K562 (cell line): ENCODE data around the gene PIP4K2A. TPM values are rescaled to one million over a fixed set of nuclear protein-coding genes. Genes with fewer than 3 reads are reported as not detected.

Experiments
- ADNP ChIP-seq: fragments of 200-800 bp; sonication (Bioruptor generic); IDR thresholded peaks from 2 replicates; pipeline ENCODE4 v1.6.1; 2016; ENCODE audit warnings: missing genetic modification characterization, missing compliant biosample characterization
- CXXC5 ChIP-seq: fragments of 250-450 bp; sonication (Bioruptor Pico); IDR thresholded peaks from 2 replicates; pipeline ENCODE4 v1.8.0; 2022; ENCODE audit warnings: inconsistent platforms, mild to moderate bottlenecking, moderate library complexity
- DMBX1 ChIP-seq: fragments of 250-450 bp; sonication (Bioruptor Pico); IDR thresholded peaks from 2 replicates; pipeline ENCODE4 v1.8.0; 2022; ENCODE audit warnings: inconsistent platforms, mild to moderate bottlenecking, moderate library complexity, borderline replicate concordance
- DPF2 ChIP-seq: fragments of 450-650 bp; IDR thresholded peaks from 2 replicates; pipeline ENCODE4 v1.6.1; 2016
- EP300 ChIP-seq: IDR thresholded peaks from 2 replicates; pipeline ENCODE4 v1.6.1; 2012; ENCODE audit warnings: low read length, improper control_type of control experiment
- FUS ChIP-seq: fragments of 200-400 bp; formaldehyde crosslinking; optimal IDR thresholded peaks from 2 replicates; pipeline ENCODE3; 2017; ENCODE audit warnings: low read depth, low read length
- GATA2 ChIP-seq: sonication (generic); formaldehyde crosslinking; IDR thresholded peaks from 2 replicates; pipeline ENCODE4 v1.4.0; 2020; ENCODE audit warnings: mild to moderate bottlenecking, missing genetic modification reagents
- HMBOX1 ChIP-seq: sonication (generic); IDR thresholded peaks from 2 replicates; pipeline ENCODE4 v1.6.1; 2016
- HNRNPUL1 ChIP-seq: fragments of 200-400 bp; formaldehyde crosslinking; IDR thresholded peaks from 2 replicates; pipeline ENCODE4 v1.6.1; 2017; ENCODE audit warnings: low read length
- ID3 ChIP-seq, 2 experiments: fragments of 250-450 bp in 1 of 2; fragments of 450-650 bp in 1 of 2; sonication (Bioruptor Pico) in 1 of 2; IDR thresholded peaks; 2 replicates each; pipeline versions ENCODE4 v1.6.1 to v1.8.0; 2016 to 2021; ENCODE audit warnings: mild to moderate bottlenecking in 2 of 2, moderate library complexity in 2 of 2, missing compliant biosample characterization in 1 of 2, missing genetic modification characterization in 1 of 2
- KLF16 ChIP-seq: IDR thresholded peaks from 2 replicates; pipeline ENCODE4 v1.6.1; 2016; ENCODE audit warnings: antibody characterized with exemption
- MAFG ChIP-seq: fragments of 450-650 bp; conservative IDR thresholded peaks from 2 replicates; pipeline ENCODE4 v1.6.1; 2016; ENCODE audit warnings: missing genetic modification characterization, missing compliant biosample characterization
- MLX ChIP-seq, 2 experiments: fragments of 450-650 bp in 1 of 2; sonication (generic) in 1 of 2; formaldehyde crosslinking; conservative IDR thresholded peaks; 2 replicates each; pipeline versions ENCODE4 v1.4.0 to v1.8.1; 2020 to 2022; ENCODE audit warnings: mild to moderate bottlenecking in 1 of 2, missing genetic modification reagents in 1 of 2
- NCOA6 ChIP-seq: fragments of 450-650 bp; IDR thresholded peaks from 2 replicates; pipeline ENCODE4 v1.6.1; 2017; ENCODE audit warnings: mild to moderate bottlenecking
- RBBP5 ChIP-seq: fragments of 200-600 bp; sonication (generic); IDR thresholded peaks from 2 replicates; pipeline ENCODE4 v1.6.1; 2012; ENCODE audit warnings: borderline replicate concordance, mild to moderate bottlenecking, low read length, control low read depth, inconsistent platforms; ENCODE audit not compliant: insufficient read depth, poor library complexity, severe bottlenecking
- SMARCC2 ChIP-seq: fragments of 450-650 bp; IDR thresholded peaks from 2 replicates; pipeline ENCODE4 v1.6.1; 2017; ENCODE audit warnings: antibody characterized with exemption, moderate library complexity, mild to moderate bottlenecking, low read depth
- TBL1XR1 ChIP-seq, 2 experiments: IDR thresholded peaks; 2 replicates each; pipeline ENCODE4 v1.6.1; 2012; ENCODE audit warnings: improper control_type of control experiment in 2 of 2, low read length in 2 of 2, mild to moderate bottlenecking in 1 of 2
- ZNF133 ChIP-seq: fragments of 250-450 bp; sonication (Bioruptor Pico); IDR thresholded peaks from 2 replicates; pipeline ENCODE4 v1.4.0; 2020; ENCODE audit warnings: mild to moderate bottlenecking
- ZNF282 ChIP-seq: sonication (generic); formaldehyde crosslinking; IDR thresholded peaks from 2 replicates; pipeline ENCODE4 v1.8.1; 2023; ENCODE audit warnings: missing genetic modification reagents
- ZNF324 ChIP-seq: fragments of 250-450 bp; sonication (Bioruptor Pico); IDR thresholded peaks from 2 replicates; pipeline ENCODE4 v1.4.0; 2020; ENCODE audit warnings: mild to moderate bottlenecking
- ZNF395 ChIP-seq: fragments of 200-800 bp; sonication (Bioruptor generic); IDR thresholded peaks from 2 replicates; pipeline ENCODE4 v1.6.1; 2017; ENCODE audit warnings: missing genetic modification characterization, missing compliant biosample characterization
- polyA plus RNA-seq, 8 experiments: library from polyadenylated mRNA; depleted of rRNA in 4 of 8; stranded (reverse) in 5 of 8; unstranded in 3 of 8; fragments of >200 nt; fragmentation: Nextera tagmentation in 2 of 8; fragmentation: Illumina TruSeq in 1 of 8; extraction: Ambion mirVana in 2 of 8; extraction: Trizol in 1 of 8; gene quantifications; 2 replicates each; pipeline versions ENCODE4 v1.2.1 to v1.2.3, GENCODE V29; 2011 to 2014; ENCODE audit warnings: inconsistent platforms in 1 of 8, missing spikeins in 1 of 8
- total RNA-seq, 7 experiments: library from RNA; depleted of rRNA in 6 of 7; stranded (reverse); fragments of >200 nt in 6 of 7; fragmentation: Illumina TruSeq in 2 of 7; extraction: Trizol in 2 of 7; gene quantifications; 2 replicates each; pipeline versions ENCODE4 v1.2.1 to v1.2.3, GENCODE V29; 2011 to 2021; ENCODE audit warnings: low replicate concordance in 1 of 7

The PIP4K2A gene
- total and polyA plus RNA-seq, 9 of the 15 experiments (the other 6 are each of a cell fraction or from before 2014, with no cell fraction given), result 35.6 to 117 (median 71.9) TPM

- TF ChIP-seq ID3 (CRISPR knock-in tag; IDR thresholded peaks at IDR 0.05) (no peak), ID3 (tag; IDR thresholded peaks at IDR 0.05) (peak; percentile 50; the same call in 1 of the 2 replicates), SMARCC2 (peak; percentile 64; the same call in 1 of the 2 replicates), DPF2 (peak; percentile 89), GATA2 (CRISPR knock-in tag) (peak; percentile 67), HMBOX1 (peak; percentile 98), TBL1XR1 (IDR thresholded peaks at IDR 0.05; ENCODE audit: low read length in 2 of 2) (peak in 1 of 2 experiments; percentile 42; a peak in 1 of 4 replicates), EP300 (peak; percentile 52; the same call in 1 of the 2 replicates), NCOA6 (no peak), ZNF395 (CRISPR knock-in tag) (peak; percentile 37; the same call in 1 of the 2 replicates), DMBX1 (CRISPR knock-in tag) (no peak), ZNF282 (CRISPR knock-in tag) (no peak), HNRNPUL1 (no peak), MLX (CRISPR knock-in tag; conservative IDR thresholded peaks at IDR 0.05) (no peak), CXXC5 (CRISPR knock-in tag) (peak; percentile 18; the same call in 1 of the 2 replicates), MAFG (tag) (peak; percentile 53), ADNP (tag) (0 out of 2 replicates have a peak, but pooled peaks have one; percentile 36), RBBP5 (peak; percentile 36), ZNF133 (CRISPR knock-in tag) (no peak), KLF16 (0 out of 2 replicates have a peak, but pooled peaks have one; percentile 9), ZNF324 (CRISPR knock-in tag) (0 out of 2 replicates have a peak, but pooled peaks have one; percentile 3), FUS (no peak)
Measured at GRCh38 chr10:22693371-22693784, 21.0 kb downstream of the PIP4K2A start (continued).
